ENCODE results near the gene BLACAT1. TPM values are rescaled to one million over a fixed set of nuclear protein-coding genes. Genes with fewer than 3 reads are reported as not detected.

Gene BLACAT1
- total and polyA plus RNA-seq, 2 of the 4 experiments (the other 2 are of a cell fraction): under 0.01 to 0.05 TPM

DNA sequence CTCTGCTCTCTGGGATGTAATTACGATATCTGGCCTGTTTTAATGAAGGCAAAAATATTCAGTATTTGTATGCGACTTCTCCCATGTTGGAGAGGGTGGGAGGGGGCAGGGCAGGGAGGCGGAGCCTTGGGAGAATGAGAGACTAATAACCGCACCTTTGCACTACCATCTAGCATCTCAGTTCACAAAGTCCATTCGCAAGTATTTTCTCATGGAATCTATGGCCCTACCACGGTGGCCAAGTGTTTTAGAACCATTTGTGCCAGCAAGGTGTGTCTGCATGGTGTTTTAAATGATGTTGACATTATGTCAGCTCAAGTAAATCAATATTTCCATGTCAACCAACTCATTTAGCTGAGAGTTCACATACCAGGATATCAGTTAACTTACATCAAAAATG, 14.3 kb upstream of the BLACAT1 start:
- POLR2A ChIA-PET (ENCODE audit: unreplicated experiment): no interaction called here
- Histone ChIP-seq H3K4me2 (ENCODE audit: low read depth, low read length) (no peak overlapping the region), H3K9ac (ENCODE audit: low read depth, low read length) (no peak overlapping the region), H4K5ac (ENCODE audit: low read depth, low read length) (no peak overlapping the region), H2BK120ac (ENCODE audit: low read depth, low read length) (no peak overlapping the region), H3K4ac (ENCODE audit: low read depth, low read length) (no peak overlapping the region), H3K14ac (replicated peaks; ENCODE audit: low read depth, low read length) (no peak overlapping the region), H3K23ac (ENCODE audit: low read depth, low read length) (no peak overlapping the region), H4K20me1 (ENCODE audit: insufficient read depth, low read length) (no peaks in the 10 kb centered on the region), H3K36me3 (ENCODE audit: control insufficient read depth, insufficient read depth, low read length) (no peaks in the 10 kb centered on the region), H2BK15ac (ENCODE audit: low read depth, low read length) (no peak overlapping the region), H3K9me3 (ENCODE audit: control insufficient read depth, insufficient read depth, low read length) (peaks cover 4% of the 10 kb centered on the region; the same call in 1 of the 2 replicates), H3K9me1 (ENCODE audit: insufficient read depth, low read length) (no peaks in the 10 kb centered on the region), H3K4me3 (ENCODE audit: insufficient read depth, low read depth, low read length) (no peak overlapping the region), H2AK9ac (replicated peaks; ENCODE audit: low read depth, low read length, poor library complexity) (no peak overlapping the region), H4K91ac (ENCODE audit: insufficient read depth, low read depth, low read length) (no peak overlapping the region), H3K18ac (ENCODE audit: low read depth, low read length) (no peak overlapping the region), H2AK5ac (ENCODE audit: low read depth, low read length) (no peak overlapping the region), H3K27ac (ENCODE audit: insufficient read depth, low read length) (no peak overlapping the region), H2BK20ac (ENCODE audit: low read depth, low read length) (no peak overlapping the region), H2AFZ (replicated peaks; ENCODE audit: low read length, poor library complexity) (no peak overlapping the region), H3K27me3 (ENCODE audit: control insufficient read depth, insufficient read depth, low read length) (peaks cover 34% of the 10 kb centered on the region), H3K4me1 (ENCODE audit: control insufficient read depth, insufficient read depth, low read length) (no peaks in the 10 kb centered on the region), H3K79me1 (ENCODE audit: low read depth in 1 of 2, low read length in 2 of 2) (no peaks in the 10 kb centered on the region), H4K8ac (ENCODE audit: low read depth in 2 of 2, low read length in 2 of 2) (no peak overlapping the region), H3K56ac (ENCODE audit: extremely low read depth, insufficient read depth, low read length) (no peak overlapping the region), H2BK5ac (ENCODE audit: low read depth, low read length, poor library complexity, severe bottlenecking) (no peak overlapping the region)
- dilution Hi-C loops (cut with HindIII; ENCODE audit: low sequenced_read_pairs, unreplicated experiment) (no loop called here), intact Hi-C loops (cut with micrococcal nuclease) (no loop called here), in situ Hi-C loops (cut with MboI; ENCODE audit: low sequenced_read_pairs) (no loop called here)
- BruUV-seq (replicated peaks): no TSS peak
- no CpG with 5 or more reads among the region's 6 CpGs for WGBS, 2 experiments (ENCODE audit: extremely low coverage in 2 of 2, insufficient read length in 1 of 2)
- TF ChIP-seq CEBPB (IDR thresholded peaks at IDR 0.05; ENCODE audit: low read depth, low read length): no peak
- no peak for TF ChIP-seq FOS (IDR thresholded peaks at IDR 0.05; ENCODE audit: low read depth, low read length)
- TF ChIP-seq MAFK (IDR thresholded peaks at IDR 0.05; ENCODE audit: low read depth, low read length): no peak
- TF ChIP-seq POLR2A (IDR thresholded peaks at IDR 0.05; ENCODE audit: low read depth, low read length): no peak
- TF ChIP-seq CHD1 (IDR thresholded peaks at IDR 0.05; ENCODE audit: low read depth, low read length): no peak
- TF ChIP-seq RAD21 (IDR thresholded peaks at IDR 0.05; ENCODE audit: low read length): no peak
- TF ChIP-seq USF2 (IDR thresholded peaks at IDR 0.05; ENCODE audit: low read depth, low read length): no peak
- no peak for TF ChIP-seq CTCF (conservative IDR thresholded peaks at IDR 0.05; ENCODE audit: low read depth, low read length)
- no peak for TF ChIP-seq MXI1 (IDR thresholded peaks at IDR 0.05; ENCODE audit: borderline replicate concordance, low read depth, low read length)
- TF ChIP-seq BHLHE40 (IDR thresholded peaks at IDR 0.05; ENCODE audit: low read depth, low read length): no peak
- no peak for TF ChIP-seq MAZ (IDR thresholded peaks at IDR 0.05; ENCODE audit: borderline replicate concordance, low read depth, low read length)
- TF ChIP-seq, protein P1, sequence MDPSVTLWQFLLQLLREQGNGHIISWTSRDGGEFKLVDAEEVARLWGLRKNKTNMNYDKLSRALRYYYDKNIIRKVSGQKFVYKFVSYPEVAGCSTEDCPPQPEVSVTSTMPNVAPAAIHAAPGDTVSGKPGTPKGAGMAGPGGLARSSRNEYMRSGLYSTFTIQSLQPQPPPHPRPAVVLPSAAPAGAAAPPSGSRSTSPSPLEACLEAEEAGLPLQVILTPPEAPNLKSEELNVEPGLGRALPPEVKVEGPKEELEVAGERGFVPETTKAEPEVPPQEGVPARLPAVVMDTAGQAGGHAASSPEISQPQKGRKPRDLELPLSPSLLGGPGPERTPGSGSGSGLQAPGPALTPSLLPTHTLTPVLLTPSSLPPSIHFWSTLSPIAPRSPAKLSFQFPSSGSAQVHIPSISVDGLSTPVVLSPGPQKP (IDR thresholded peaks at IDR 0.05; ENCODE audit: borderline replicate concordance, low read depth, low read length): no peak
- TF ChIP-seq RFX5 (IDR thresholded peaks at IDR 0.05; ENCODE audit: low read depth, low read length): no peak
- TF ChIP-seq NFE2L2 (IDR thresholded peaks at IDR 0.05; ENCODE audit: low read depth, low read length): no peak
- TF ChIP-seq RCOR1 (IDR thresholded peaks at IDR 0.05; ENCODE audit: insufficient replicate concordance, low read length): no peak
- TF ChIP-seq SMC3 (IDR thresholded peaks at IDR 0.05; ENCODE audit: low read depth, low read length): no peak
- DNase-seq: no peak
- ATAC-seq (ENCODE audit: low read depth): no peak
- CTCF ChIA-PET: no interaction called here

All from IMR-90 (cell line).